GM19395 (cell line): Measurements from ENCODE around the gene ZNF354C.

Source experiments
- ATAC-seq: cut with Tn5 transposase; IDR thresholded peaks from one replicate; pipeline ENCODE4 v1.9.1; 2021; ENCODE audit warnings: mild to moderate bottlenecking, moderate library complexity; ENCODE audit not compliant: unreplicated experiment

Gene ZNF354C

DNA sequence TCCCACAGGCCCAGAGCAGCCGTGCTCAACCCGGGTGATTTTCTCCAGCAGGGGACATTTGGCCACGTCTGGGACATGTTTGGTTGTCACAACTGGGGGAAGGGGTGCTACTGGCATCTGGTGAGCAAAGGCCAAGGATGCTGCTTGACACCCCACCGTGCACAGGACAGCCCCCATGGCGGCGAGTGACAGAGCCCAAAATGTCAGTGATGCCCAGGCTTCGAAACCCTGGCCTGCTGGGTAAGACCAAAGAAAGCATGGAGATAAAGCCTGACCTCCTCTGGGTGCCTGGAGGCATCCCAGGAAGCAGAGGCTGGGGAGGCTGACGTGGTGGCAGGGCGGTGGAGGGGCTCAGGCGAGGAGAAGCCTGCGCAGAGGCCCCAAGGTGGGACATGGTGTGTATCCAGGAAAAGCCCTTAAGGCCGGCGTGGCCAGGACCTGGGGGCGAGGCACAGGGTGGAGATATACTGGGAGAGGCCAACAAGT, 66.4 kb downstream of the ZNF354C start:
- no peak for ATAC-seq

DNA sequence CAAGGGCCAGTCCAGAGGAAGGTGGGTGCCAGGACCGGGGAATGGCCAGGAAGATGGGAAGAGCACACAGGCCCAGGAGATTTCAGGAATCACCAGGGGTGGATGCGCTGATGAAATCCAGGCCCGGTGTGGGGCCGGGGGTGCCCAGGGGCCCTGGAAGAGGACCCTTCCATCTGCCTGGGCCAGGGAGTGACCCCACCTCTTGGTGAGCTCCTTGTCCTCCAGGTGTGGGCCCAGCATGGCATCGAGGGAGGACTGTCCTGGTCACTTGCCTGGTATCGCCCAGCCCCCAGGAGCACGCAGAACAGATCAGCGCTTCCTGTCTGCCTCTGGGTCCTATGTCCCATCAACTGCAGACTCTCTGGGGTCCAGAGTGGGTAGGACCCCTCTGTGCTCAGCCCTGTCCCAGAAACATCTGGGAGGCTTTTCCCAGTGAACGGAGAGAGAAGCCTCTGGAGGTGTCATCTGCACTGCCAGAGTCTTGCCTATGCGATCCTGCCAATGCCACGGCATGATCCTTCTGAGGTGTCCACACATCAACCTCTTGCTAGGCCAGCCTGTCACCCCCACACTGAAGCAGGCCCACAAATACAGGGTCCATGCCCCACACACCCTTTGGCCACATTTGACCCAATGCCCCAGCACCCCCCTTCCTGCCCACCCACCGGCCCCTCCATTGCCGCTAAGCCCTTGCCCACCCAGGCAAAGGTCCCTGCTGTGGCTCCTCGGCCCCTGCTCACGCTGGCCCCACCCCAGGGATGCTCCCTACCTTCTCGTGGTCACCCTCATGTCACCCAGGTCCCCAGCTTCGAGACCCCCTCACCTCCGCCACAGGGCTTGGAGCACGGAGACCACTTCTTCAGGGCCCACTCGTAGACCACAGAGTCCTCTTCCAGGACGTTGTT, 67.2 kb downstream of the ZNF354C start:
- no peak for ATAC-seq

DNA sequence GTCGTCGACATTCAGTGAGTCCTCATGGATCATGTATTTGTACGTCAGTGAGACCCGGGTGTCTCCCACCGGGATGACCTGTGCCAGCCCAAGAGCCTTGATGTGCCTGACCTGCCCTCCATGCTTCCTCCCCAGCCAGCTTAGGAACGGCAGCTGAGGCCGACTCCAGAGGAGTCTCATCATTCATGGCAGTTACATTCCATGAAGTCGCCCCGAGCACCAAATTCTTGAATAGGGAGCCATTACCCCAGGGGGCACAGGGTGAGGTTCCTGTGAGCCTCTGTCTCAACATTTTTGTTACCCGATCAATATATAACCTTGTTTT, 67.8 kb downstream of the ZNF354C start:
- no peak for ATAC-seq

DNA sequence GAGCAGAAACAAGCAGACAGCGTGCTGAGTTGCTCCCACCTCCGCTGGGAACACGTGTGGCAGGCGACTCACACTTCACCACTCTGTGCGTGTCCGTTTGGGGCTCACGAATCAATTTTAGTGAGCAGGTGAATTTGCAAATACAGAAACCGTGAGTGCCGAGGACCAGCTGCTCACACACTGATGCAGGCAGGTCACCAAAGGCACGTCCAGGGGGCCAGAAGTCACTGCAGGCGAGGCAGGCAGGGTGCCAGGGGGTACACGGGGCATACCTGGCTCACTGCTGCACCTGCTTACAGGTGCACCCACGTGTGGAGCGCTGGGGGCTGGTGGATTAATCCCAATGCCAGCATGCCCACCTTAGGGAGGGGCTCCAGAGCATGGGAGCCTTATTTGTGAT, 68.8 kb downstream of the ZNF354C start:
- ATAC-seq: no peak

DNA sequence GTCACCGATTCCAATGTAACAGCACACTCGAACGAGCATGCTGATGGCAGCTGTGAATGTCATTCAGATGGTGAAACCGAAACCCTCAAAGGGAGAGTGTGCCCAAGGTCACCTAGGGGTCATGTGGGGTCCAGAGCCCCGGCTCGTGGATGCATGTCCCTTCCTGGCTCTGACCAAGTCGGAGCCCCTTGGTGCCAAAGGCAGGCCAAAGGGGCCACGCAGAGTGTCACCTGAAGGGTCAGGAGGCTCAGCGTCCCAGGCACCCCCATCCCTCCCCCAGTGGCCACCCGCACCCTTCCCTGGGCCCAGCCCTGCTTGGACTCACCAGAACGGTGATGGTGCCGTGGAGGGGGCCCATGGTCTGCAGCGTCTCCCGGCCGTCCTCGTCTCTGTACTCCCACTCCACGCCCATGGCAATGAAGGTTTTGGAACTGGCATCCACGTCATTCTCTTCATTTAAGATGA, 69.5 kb downstream of the ZNF354C start:
- ATAC-seq: no peak

DNA sequence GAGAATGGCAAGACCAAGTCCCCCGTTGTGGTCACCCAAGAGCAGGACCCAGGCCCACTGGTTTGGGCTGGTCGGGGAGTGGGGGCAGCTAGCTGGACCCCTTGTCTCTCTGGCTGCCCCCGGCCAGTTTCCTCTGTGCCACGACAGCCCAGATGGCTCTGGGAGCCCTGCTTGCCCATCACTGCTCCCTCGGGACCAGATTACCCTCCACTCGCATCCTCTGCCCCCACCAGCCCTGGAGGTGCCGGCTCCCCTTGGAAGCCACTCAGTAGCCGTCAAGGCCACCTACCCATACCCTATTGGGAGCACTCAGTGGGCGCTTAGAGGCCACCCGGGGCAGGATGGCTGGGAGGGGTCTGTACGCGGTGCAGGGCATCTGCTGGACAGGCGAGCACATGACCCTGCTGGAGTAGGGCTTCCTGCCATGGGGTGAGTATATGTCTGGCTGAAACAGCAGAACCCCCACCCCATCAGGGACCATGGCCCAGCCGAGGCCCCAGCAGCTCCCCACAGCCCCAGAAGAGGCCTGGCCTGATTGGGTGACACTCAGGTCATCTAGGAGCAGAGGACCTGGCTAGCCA, 70.0 kb downstream of the ZNF354C start:
- ATAC-seq: no peak

DNA sequence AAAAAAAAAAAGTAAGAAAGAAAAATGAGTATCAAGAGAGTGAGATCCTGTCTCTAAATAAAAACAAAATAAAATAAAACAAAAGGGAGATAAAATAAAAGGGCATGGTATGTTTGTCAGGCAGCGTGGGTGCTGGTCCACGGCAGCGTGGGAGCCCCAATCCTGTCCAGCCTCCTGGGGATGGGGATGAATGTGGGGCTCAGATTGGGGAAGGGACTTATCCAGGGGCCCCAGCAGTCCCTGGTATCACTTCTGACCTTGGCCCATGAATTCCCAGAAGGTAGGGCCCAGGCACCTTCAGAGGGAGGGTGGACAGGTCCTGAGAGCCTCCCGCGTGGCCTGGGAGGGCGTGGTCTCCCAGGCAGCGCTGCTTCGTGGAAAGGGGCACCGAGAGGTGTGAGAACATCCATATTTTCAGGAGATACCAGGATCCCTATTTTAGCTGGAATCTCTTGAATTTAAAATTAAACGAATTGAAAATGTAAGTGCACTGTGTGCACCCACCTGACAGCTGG, 71.2 kb downstream of the ZNF354C start:
- no peak for ATAC-seq

DNA sequence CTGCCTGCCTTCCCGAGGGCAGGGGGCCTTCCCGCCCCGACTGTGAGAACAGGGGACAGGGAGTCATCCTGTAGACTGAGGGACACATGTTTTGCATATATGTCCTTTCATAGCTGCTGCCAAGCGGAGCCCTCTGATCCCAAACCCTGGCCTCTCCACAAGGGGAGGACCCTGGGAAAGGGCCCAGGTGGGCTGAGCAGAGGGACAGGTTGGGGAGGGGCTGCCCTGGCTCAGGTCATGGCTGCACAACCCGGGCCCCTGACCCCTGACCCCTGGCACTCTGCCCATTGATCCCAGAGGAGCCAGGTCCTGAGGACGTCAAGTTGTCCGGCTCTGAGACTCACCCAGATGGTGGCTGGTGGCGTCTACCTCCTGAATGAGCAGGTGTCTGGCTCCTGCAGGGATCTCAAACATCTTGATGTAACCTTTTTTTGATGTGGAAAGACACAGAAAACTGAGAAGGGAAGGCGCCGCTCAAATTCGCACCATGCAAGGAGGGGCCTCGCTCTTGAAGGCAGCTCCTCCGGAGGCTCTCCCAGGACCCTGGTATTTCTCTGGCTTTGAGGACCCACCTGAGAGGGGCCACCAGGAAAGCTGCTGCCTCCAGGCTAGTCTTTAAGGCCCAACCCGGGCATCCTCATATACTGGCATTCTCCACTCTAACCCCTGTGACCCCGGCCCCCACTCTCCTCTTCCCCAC, 71.9 kb downstream of the ZNF354C start:
- ATAC-seq: no peak

DNA sequence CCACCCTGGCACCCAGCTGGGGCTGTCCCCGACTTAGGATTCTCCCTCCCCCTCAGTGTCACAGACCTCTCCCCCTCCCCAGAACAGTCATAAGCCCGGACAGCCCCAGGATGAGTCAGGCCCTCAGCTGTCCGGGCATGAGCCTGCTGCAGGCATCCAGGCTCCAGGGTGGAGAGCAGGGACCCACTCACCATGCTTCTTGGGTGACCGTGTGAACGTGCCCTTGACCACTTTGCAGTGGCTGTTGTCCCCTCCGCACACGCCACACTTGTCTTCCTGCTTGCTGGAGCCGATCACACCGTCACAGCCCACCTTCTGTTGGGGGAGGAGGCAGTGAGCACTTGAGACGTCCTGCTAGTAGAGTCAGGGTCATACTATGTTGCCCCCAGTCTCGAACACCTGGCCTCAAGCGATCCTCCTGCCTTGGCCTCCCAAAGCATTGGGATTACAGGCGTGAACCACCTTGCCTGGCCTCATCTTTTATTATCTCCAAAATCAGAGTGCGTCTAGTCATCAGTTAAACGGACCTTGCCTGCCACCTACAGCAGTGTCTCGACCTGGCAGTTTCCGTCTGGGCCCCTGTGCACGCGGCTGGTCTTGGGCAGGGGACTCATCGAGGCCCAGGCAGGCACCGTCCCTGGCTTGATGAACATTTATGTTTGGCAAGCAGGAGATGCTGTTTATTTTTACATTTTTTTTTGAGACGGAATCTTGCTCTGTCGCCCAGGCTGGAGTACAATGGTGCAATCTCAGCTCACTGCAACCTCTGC, 72.6 kb downstream of the ZNF354C start:
- no peak for ATAC-seq
